HUES48 (cell line): ENCODE measurements around the gene FOXQ1.
A peak's percentile ranks its signal among the peaks of the same experiment; 100 is the strongest.

Source experiments
- H3K27ac ChIP-seq: one replicate; pipeline ENCODE4 v1.7.0; 2013; ENCODE audit warnings: low read depth, low read length, inconsistent platforms
- H3K27me3 ChIP-seq: 2 replicates; pipeline ENCODE4 v1.6.1; 2013; ENCODE audit warnings: mild to moderate bottlenecking, low read length; ENCODE audit not compliant: control insufficient read depth, insufficient read depth
- H3K36me3 ChIP-seq: 2 replicates; pipeline ENCODE4 v1.6.1; 2013; ENCODE audit warnings: low read length; ENCODE audit not compliant: control insufficient read depth, insufficient read depth
- H3K4me1 ChIP-seq: 2 replicates; pipeline ENCODE4 v1.6.1; 2013; ENCODE audit warnings: mild to moderate bottlenecking, low read length; ENCODE audit not compliant: control insufficient read depth, insufficient read depth
- H3K4me3 ChIP-seq: 2 replicates; pipeline ENCODE4 v1.5.1; 2013; ENCODE audit warnings: mild to moderate bottlenecking, low read depth, low read length
- H3K9ac ChIP-seq: 2 replicates; pipeline ENCODE4 v1.6.1; 2013; ENCODE audit warnings: mild to moderate bottlenecking, low read depth, low read length, moderate library complexity
- H3K9me3 ChIP-seq: 2 replicates; pipeline ENCODE4 v1.6.1; 2013; ENCODE audit warnings: low read length; ENCODE audit not compliant: control insufficient read depth, insufficient read depth

The FOXQ1 gene

GRCh38 chr6:1322696-1323219, 10.9 kb downstream of the FOXQ1 start:
- no peak overlapping the region for H3K27ac ChIP-seq
- no peak overlapping the region for H3K4me3 ChIP-seq
- H3K9ac ChIP-seq = no peak overlapping the region
- H3K4me1 ChIP-seq = no peaks in the 10 kb centered on the region
- no peaks in the 10 kb centered on the region for H3K36me3 ChIP-seq
- H3K27me3 ChIP-seq = peaks cover 6% of the 10 kb centered on the region; the same call in 1 of the 2 replicates
- no peaks in the 10 kb centered on the region for H3K9me3 ChIP-seq

DNA sequence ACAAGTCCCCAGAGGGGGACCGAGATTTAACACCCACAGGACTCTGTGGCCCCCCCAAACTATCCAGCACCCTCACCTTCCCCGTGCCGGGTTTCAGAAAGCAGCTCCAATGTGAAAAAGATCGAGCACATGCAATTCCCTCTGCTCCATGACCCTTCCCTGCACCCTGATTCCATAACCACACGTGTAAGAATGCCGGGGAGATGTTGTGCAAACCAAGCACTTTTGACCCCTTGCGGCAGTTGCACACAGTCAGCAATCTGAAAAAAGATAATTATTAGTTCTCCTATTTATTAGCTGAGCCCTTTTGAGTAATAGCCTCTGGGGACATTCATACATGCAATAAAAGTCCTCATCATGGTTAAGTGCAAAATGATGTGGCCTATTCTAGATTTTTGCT, 13.0 kb downstream of the FOXQ1 start:
- Histone ChIP-seq H3K9ac (no peak overlapping the region), H3K36me3 (no peaks in the 10 kb centered on the region), H3K4me3 (no peak overlapping the region), H3K27ac (peak overlapping the region; percentile 43), H3K27me3 (no peaks in the 10 kb centered on the region; the same call in 1 of the 2 replicates), H3K9me3 (peaks cover 4% of the 10 kb centered on the region; the same call in 1 of the 2 replicates), H3K4me1 (no peaks in the 10 kb centered on the region)

GRCh38 chr6:1325461-1326309, 13.8 kb downstream of the FOXQ1 start:
- Histone ChIP-seq H3K4me3 (no peak overlapping the region), H3K9me3 (peaks cover 8% of the 10 kb centered on the region; the same call in 1 of the 2 replicates), H3K4me1 (no peaks in the 10 kb centered on the region), H3K9ac (no peak overlapping the region), H3K27me3 (no peaks in the 10 kb centered on the region; the same call in 1 of the 2 replicates), H3K36me3 (no peaks in the 10 kb centered on the region), H3K27ac (peak overlapping the region; percentile 43)

- no peaks in the 10 kb centered on the region for H3K36me3 ChIP-seq
- no peaks in the 10 kb centered on the region; the same call in 1 of the 2 replicates for H3K27me3 ChIP-seq
- no peaks in the 10 kb centered on the region for H3K4me1 ChIP-seq
- no peak overlapping the region for H3K9ac ChIP-seq
- no peak overlapping the region for H3K27ac ChIP-seq
- H3K4me3 ChIP-seq = no peak overlapping the region
- H3K9me3 ChIP-seq = peaks cover 12% of the 10 kb centered on the region; the same call in 1 of the 2 replicates
Measured at GRCh38 chr6:1326535-1327121, 14.7 kb downstream of the FOXQ1 start.

GRCh38 chr6:1327630-1328029, 15.7 kb downstream of the FOXQ1 start:
- Histone ChIP-seq H3K27ac (no peak overlapping the region), H3K9ac (no peak overlapping the region), H3K4me3 (no peak overlapping the region), H3K4me1 (no peaks in the 10 kb centered on the region), H3K36me3 (no peaks in the 10 kb centered on the region), H3K27me3 (no peaks in the 10 kb centered on the region), H3K9me3 (peaks cover 12% of the 10 kb centered on the region; the same call in 1 of the 2 replicates)

- Histone ChIP-seq H3K4me1 (peaks cover under 1% of the 10 kb centered on the region; the same call in 1 of the 2 replicates), H3K36me3 (no peaks in the 10 kb centered on the region), H3K9ac (no peak overlapping the region), H3K9me3 (peaks cover 12% of the 10 kb centered on the region; the same call in 1 of the 2 replicates), H3K27me3 (no peaks in the 10 kb centered on the region), H3K4me3 (no peak overlapping the region), H3K27ac (no peak overlapping the region)
Measured at GRCh38 chr6:1328129-1328800, 16.4 kb downstream of the FOXQ1 start.

DNA sequence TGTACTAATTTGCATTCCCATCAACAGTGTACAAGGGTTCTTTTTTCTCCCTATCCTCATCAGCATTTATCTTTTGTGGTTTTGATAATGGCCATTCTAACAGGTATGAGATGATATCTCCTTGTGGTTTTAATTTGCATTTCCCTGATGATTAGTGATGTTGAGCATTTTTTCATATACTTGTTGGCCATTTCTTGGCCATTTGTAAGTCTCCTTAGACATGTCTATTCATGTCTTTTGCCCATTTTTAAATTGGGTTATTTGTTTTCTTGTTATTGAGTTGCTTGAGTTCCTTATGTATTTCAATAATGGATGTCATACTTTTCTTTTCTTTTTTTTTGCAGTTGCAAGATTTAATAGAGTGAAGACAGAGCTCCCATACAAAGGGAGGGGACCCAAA, 17.8 kb downstream of the FOXQ1 start:
- Histone ChIP-seq H3K27me3 (no peaks in the 10 kb centered on the region; the same call in 1 of the 2 replicates), H3K4me3 (no peak overlapping the region), H3K36me3 (no peaks in the 10 kb centered on the region), H3K9me3 (peaks cover 12% of the 10 kb centered on the region; the same call in 1 of the 2 replicates), H3K9ac (no peak overlapping the region), H3K4me1 (peaks cover 15% of the 10 kb centered on the region; the same call in 1 of the 2 replicates), H3K27ac (no peak overlapping the region)

- H3K27me3 ChIP-seq = no peaks in the 10 kb centered on the region; the same call in 1 of the 2 replicates
- H3K4me1 ChIP-seq = peaks cover 27% of the 10 kb centered on the region
- H3K9me3 ChIP-seq = peaks cover 8% of the 10 kb centered on the region; the same call in 1 of the 2 replicates
- H3K9ac ChIP-seq = no peak overlapping the region
- H3K36me3 ChIP-seq = no peaks in the 10 kb centered on the region
- peak overlapping the region; percentile 1; the same call in 1 of the 2 replicates for H3K4me3 ChIP-seq
- H3K27ac ChIP-seq = peak overlapping the region; percentile 56
Measured at GRCh38 chr6:1334684-1335083, 22.8 kb downstream of the FOXQ1 start.

- H3K27me3 ChIP-seq = no peaks in the 10 kb centered on the region; the same call in 1 of the 2 replicates
- H3K4me1 ChIP-seq = peaks cover 27% of the 10 kb centered on the region
- H3K27ac ChIP-seq = peak overlapping the region; percentile 53
- H3K4me3 ChIP-seq = no peak overlapping the region
- no peak overlapping the region for H3K9ac ChIP-seq
- no peaks in the 10 kb centered on the region for H3K36me3 ChIP-seq
- H3K9me3 ChIP-seq = 0 out of 2 replicates have a peak, but pooled peaks cover 6% of the 10 kb centered on the region
Measured at GRCh38 chr6:1335367-1336037, 23.6 kb downstream of the FOXQ1 start.

- Histone ChIP-seq H3K4me1 (peaks cover 27% of the 10 kb centered on the region), H3K36me3 (no peaks in the 10 kb centered on the region), H3K4me3 (no peak overlapping the region), H3K9ac (no peak overlapping the region), H3K27ac (no peak overlapping the region), H3K9me3 (no peaks in the 10 kb centered on the region), H3K27me3 (no peaks in the 10 kb centered on the region; the same call in 1 of the 2 replicates)
Measured at GRCh38 chr6:1336246-1336843, 24.4 kb downstream of the FOXQ1 start.
